HL-60 (cell line): ENCODE data around the gene NPTX2.

Experiments used
- DNase-seq, 2 experiments: peaks; one replicate each; pipeline ENCODE4 v3.0.0-alpha.2; 2010 to 2020; ENCODE audit warnings: low read depth in 1 of 2, low spot score in 1 of 2
- H3K27ac ChIP-seq: fragments of 250-450 bp; sonication (Bioruptor Pico); replicated peaks from 2 replicates; pipeline ENCODE4 v1.5.1; 2020; ENCODE audit warnings: mild to moderate bottlenecking, moderate library complexity
- H3K27me3 ChIP-seq: fragments of 250-450 bp; sonication (Bioruptor Pico); 2 replicates; pipeline ENCODE4 v1.5.1; 2021; ENCODE audit warnings: mild to moderate bottlenecking, moderate library complexity; ENCODE audit not compliant: insufficient read depth, poor library complexity, severe bottlenecking
- H3K4me3 ChIP-seq: replicated peaks from 2 replicates; pipeline ENCODE4 v1.5.1; 2011; ENCODE audit warnings: mild to moderate bottlenecking, control low read depth, low read length; ENCODE audit not compliant: insufficient read depth
- GABPA ChIP-seq: IDR thresholded peaks from 2 replicates; pipeline ENCODE4 v1.6.1; 2012; ENCODE audit warnings: low read depth
- POLR2AphosphoS5 ChIP-seq: IDR thresholded peaks from 2 replicates; pipeline ENCODE4 v1.6.1; 2012; ENCODE audit warnings: low read depth
- SPI1 ChIP-seq: IDR thresholded peaks from 2 replicates; pipeline ENCODE4 v1.6.1; 2012; ENCODE audit warnings: low read depth, mild to moderate bottlenecking, borderline replicate concordance
- TF ChIP-seq, protein P1 (sequence below): IDR thresholded peaks from 2 replicates; pipeline ENCODE4 v1.6.1; 2012; ENCODE audit warnings: low read depth; ENCODE audit not compliant: insufficient replicate concordance
- TF ChIP-seq, protein P2 (sequence below): IDR thresholded peaks from one replicate; pipeline ENCODE4 v1.5.1; 2011; ENCODE audit warnings: low read length, control low read depth, inconsistent platforms; ENCODE audit not compliant: insufficient read depth

Gene NPTX2

DNA sequence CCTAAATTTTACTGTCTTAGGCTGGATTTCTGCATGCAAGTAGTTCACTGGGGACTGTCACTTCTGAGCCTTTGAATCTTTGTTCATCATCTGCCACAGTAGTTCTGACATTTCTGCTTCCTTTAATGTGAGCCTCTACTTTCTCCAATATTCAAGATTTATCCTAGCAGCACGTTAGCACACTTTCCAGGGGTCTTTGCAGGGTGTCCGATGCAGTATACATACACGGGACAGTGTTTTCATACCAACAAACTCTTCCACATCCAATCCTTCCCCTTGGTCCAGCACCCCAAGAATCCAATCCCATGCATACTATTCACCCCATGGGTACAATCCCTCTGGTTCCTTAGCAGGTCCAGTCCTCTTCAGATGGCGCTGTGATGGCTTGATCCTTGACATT is 22.7 kb upstream of the NPTX2 start:
- H3K27me3 ChIP-seq: no peaks in the 10 kb centered on the region
- H3K4me3 ChIP-seq: no peak overlapping the region
- DNase-seq: no peak
- no peak overlapping the region for H3K27ac ChIP-seq
- TF ChIP-seq POLR2AphosphoS5: no peak
- TF ChIP-seq, protein P1, sequence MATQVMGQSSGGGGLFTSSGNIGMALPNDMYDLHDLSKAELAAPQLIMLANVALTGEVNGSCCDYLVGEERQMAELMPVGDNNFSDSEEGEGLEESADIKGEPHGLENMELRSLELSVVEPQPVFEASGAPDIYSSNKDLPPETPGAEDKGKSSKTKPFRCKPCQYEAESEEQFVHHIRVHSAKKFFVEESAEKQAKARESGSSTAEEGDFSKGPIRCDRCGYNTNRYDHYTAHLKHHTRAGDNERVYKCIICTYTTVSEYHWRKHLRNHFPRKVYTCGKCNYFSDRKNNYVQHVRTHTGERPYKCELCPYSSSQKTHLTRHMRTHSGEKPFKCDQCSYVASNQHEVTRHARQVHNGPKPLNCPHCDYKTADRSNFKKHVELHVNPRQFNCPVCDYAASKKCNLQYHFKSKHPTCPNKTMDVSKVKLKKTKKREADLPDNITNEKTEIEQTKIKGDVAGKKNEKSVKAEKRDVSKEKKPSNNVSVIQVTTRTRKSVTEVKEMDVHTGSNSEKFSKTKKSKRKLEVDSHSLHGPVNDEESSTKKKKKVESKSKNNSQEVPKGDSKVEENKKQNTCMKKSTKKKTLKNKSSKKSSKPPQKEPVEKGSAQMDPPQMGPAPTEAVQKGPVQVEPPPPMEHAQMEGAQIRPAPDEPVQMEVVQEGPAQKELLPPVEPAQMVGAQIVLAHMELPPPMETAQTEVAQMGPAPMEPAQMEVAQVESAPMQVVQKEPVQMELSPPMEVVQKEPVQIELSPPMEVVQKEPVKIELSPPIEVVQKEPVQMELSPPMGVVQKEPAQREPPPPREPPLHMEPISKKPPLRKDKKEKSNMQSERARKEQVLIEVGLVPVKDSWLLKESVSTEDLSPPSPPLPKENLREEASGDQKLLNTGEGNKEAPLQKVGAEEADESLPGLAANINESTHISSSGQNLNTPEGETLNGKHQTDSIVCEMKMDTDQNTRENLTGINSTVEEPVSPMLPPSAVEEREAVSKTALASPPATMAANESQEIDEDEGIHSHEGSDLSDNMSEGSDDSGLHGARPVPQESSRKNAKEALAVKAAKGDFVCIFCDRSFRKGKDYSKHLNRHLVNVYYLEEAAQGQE: no peak
- TF ChIP-seq GABPA: no peak
- TF ChIP-seq, protein P2, sequence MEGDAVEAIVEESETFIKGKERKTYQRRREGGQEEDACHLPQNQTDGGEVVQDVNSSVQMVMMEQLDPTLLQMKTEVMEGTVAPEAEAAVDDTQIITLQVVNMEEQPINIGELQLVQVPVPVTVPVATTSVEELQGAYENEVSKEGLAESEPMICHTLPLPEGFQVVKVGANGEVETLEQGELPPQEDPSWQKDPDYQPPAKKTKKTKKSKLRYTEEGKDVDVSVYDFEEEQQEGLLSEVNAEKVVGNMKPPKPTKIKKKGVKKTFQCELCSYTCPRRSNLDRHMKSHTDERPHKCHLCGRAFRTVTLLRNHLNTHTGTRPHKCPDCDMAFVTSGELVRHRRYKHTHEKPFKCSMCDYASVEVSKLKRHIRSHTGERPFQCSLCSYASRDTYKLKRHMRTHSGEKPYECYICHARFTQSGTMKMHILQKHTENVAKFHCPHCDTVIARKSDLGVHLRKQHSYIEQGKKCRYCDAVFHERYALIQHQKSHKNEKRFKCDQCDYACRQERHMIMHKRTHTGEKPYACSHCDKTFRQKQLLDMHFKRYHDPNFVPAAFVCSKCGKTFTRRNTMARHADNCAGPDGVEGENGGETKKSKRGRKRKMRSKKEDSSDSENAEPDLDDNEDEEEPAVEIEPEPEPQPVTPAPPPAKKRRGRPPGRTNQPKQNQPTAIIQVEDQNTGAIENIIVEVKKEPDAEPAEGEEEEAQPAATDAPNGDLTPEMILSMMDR: no peak
- TF ChIP-seq SPI1: no peak

DNA sequence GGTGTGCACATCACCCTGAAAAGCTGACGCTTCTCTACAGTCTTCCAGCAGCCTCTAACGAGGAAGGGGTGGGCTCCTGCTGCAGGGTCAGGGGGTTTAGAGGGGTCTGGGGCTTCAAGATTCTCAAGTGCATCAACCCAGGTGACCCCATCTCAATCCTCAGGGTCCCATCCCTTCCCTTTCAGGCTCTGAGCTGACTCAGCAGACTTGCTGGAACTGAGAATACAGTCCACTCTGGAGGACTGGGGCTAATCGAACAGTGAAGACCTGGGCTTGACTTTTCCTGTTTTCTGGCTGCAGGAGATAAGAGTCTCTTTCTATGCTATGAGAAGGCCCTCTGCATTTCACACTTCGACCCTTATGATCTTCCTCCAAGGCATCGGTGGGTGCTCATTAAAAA is 22.3 kb upstream of the NPTX2 start:
- Histone ChIP-seq H3K27ac (no peak overlapping the region), H3K27me3 (no peaks in the 10 kb centered on the region), H3K4me3 (no peak overlapping the region)
- no peak for TF ChIP-seq GABPA
- TF ChIP-seq POLR2AphosphoS5: no peak
- no peak for TF ChIP-seq SPI1
- TF ChIP-seq, protein P1: no peak
- no peak for DNase-seq

DNA sequence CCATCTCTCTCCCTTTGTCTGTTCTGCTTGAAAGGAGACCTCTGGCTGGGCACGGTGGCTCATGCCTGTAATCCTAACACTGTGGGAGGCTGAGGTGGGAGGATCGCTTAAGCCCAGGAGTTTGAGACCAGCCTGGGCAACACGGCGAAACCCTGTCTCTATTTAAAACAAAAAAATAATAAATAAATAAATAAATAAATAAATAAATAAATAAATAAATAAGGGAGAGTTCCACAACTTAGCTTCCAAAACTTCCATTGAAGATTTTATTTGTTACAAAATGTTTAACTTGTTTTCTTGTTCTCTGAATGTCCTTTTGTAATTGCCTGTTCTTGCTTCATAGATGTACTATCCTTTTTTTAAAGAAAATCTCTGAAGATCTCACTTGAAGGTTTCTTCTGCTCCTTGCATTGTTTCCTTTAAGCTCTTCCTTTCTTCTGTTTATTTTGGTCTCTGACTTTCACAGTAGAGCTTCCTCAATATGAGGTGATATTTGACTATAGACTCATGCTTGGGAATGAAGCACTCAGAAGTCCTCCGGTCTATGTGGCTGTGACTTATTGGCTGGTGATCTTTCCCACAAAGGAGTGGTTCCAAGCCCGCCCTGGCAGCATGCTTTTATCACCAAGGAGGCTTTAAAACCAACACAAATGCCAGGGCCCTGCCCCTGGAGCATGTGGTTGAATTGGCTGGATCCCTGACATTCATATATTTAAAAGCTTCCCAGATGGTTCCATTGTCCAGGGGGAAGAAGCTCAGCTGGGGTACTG is 18.1 kb upstream of the NPTX2 start:
- Histone ChIP-seq H3K4me3 (no peak overlapping the region), H3K27me3 (no peaks in the 10 kb centered on the region), H3K27ac (no peak overlapping the region)
- TF ChIP-seq SPI1 (no peak), POLR2AphosphoS5 (no peak), GABPA (no peak)
- TF ChIP-seq, protein P2: no peak
- TF ChIP-seq, protein P1: no peak
- DNase-seq: no peak
